ENCODE measurements around the gene C2orf76.
"Not testable (repeated sequence)": the region's sequence is repeated elsewhere in the genome, so short reads cannot be mapped to it uniquely, and the experiment has no call there.

Gene C2orf76

GRCh38 chr2:119292226-119292625 is 74.4 kb downstream of the C2orf76 start:
- no peak for DNase-seq

GRCh38 chr2:119291588-119292167 is 75.0 kb downstream of the C2orf76 start:
- no peak for DNase-seq

- DNase-seq, result no peak
These were observed 75.6 kb downstream of the C2orf76 start for GRCh38 chr2:119290859-119291587.

GRCh38 chr2:119289642-119290041 is 77.0 kb downstream of the C2orf76 start:
- DNase-seq, result no peak

GRCh38 chr2:119289093-119289492 is 77.5 kb downstream of the C2orf76 start:
- no peak for DNase-seq

- no peak for DNase-seq
These were observed 78.1 kb downstream of the C2orf76 start for GRCh38 chr2:119288576-119288975.

GRCh38 chr2:119286661-119287060 is 80.0 kb downstream of the C2orf76 start:
- DNase-seq, result no peak

- no peak for DNase-seq
These were observed 82.7 kb downstream of the C2orf76 start for GRCh38 chr2:119283873-119284331.

- DNase-seq, result no peak
These were observed 83.6 kb downstream of the C2orf76 start for GRCh38 chr2:119282996-119283511.

GRCh38 chr2:119282146-119282995 is 84.3 kb downstream of the C2orf76 start:
- no peak for DNase-seq

- no peak for DNase-seq
These were observed 86.0 kb downstream of the C2orf76 start for GRCh38 chr2:119280680-119281079.

GRCh38 chr2:119279666-119280065 is 87.0 kb downstream of the C2orf76 start:
- DNase-seq, result no peak

GRCh38 chr2:119278946-119279345 is 87.7 kb downstream of the C2orf76 start:
- no peak for DNase-seq

GRCh38 chr2:119278385-119278784 is 88.2 kb downstream of the C2orf76 start:
- DNase-seq, result not testable (repeated sequence)

GRCh38 chr2:119276864-119277263 is 89.8 kb downstream of the C2orf76 start:
- peak; percentile 27 for DNase-seq

- no peak for DNase-seq
These were observed 99.0 kb downstream of the C2orf76 start for GRCh38 chr2:119267604-119268003.

- no peak for DNase-seq
These were observed 100.5 kb downstream of the C2orf76 start for GRCh38 chr2:119266091-119266589.

GRCh38 chr2:119265693-119266066 is 101.0 kb downstream of the C2orf76 start:
- no peak for DNase-seq

- DNase-seq, result peak; percentile 58
These were observed 101.6 kb downstream of the C2orf76 start for GRCh38 chr2:119264781-119265692.

GRCh38 chr2:119263656-119264055 is 103.0 kb downstream of the C2orf76 start:
- DNase-seq, result no peak

GRCh38 chr2:119263025-119263424 is 103.6 kb downstream of the C2orf76 start:
- no peak for DNase-seq
